Osteoblast (primary cell): ENCODE results near the gene PLRG1. TPM values are rescaled to one million over a fixed set of nuclear protein-coding genes. Genes with fewer than 3 reads are reported as not detected.
A peak's percentile ranks its signal among the peaks of the same experiment; 100 is the strongest.

Experiments used
- DNase-seq: peaks from one replicate; pipeline ENCODE4 v3.0.0; 2011; ENCODE audit warnings: low spot score, mixed read lengths; ENCODE audit not compliant: insufficient read length; ENCODE audit errors: missing footprints
- H2AFZ ChIP-seq: 2 replicates; pipeline ENCODE4 v1.6.0; 2011; ENCODE audit warnings: mild to moderate bottlenecking, low read length
- H3K27ac ChIP-seq: 2 replicates; pipeline ENCODE4 v1.5.1; 2011; ENCODE audit warnings: mild to moderate bottlenecking, low read depth, low read length, moderate library complexity
- H3K27me3 ChIP-seq: 2 replicates; pipeline ENCODE4 v1.6.0; 2012; ENCODE audit warnings: mild to moderate bottlenecking, control low read depth, inconsistent platforms, low read length, moderate library complexity; ENCODE audit not compliant: insufficient read depth
- H3K36me3 ChIP-seq: 2 replicates; pipeline ENCODE4 v1.5.1; 2011; ENCODE audit warnings: mild to moderate bottlenecking, low read length, control low read depth, moderate library complexity; ENCODE audit not compliant: insufficient read depth
- H3K4me1 ChIP-seq: 2 replicates; pipeline ENCODE4 v1.5.1; 2011; ENCODE audit warnings: mild to moderate bottlenecking, low read length, control low read depth, moderate library complexity; ENCODE audit not compliant: insufficient read depth
- H3K4me2 ChIP-seq: 2 replicates; pipeline ENCODE4 v1.6.0; 2011; ENCODE audit warnings: mild to moderate bottlenecking, low read length; ENCODE audit not compliant: insufficient read depth
- H3K4me3 ChIP-seq: fragments of 200-600 bp; sonication (generic); 3 replicates; pipeline ENCODE4 v1.5.1; 2012; ENCODE audit warnings: mild to moderate bottlenecking, low read length, inconsistent platforms; ENCODE audit not compliant: insufficient read depth
- H3K79me2 ChIP-seq: 2 replicates; pipeline ENCODE4 v1.6.0; 2012; ENCODE audit warnings: mild to moderate bottlenecking, low read length, control low read depth, inconsistent platforms; ENCODE audit not compliant: insufficient read depth
- H3K9me3 ChIP-seq: 2 replicates; pipeline ENCODE4 v1.5.1; 2011; ENCODE audit warnings: low read depth, low read length, control low read depth
- H4K20me1 ChIP-seq: 2 replicates; pipeline ENCODE4 v1.6.0; 2012; ENCODE audit warnings: mild to moderate bottlenecking, low read length, control low read depth; ENCODE audit not compliant: insufficient read depth
- CTCF ChIP-seq: IDR thresholded peaks from 2 replicates; pipeline ENCODE4 v1.5.1; 2011; ENCODE audit warnings: mild to moderate bottlenecking, low read depth, low read length, moderate library complexity; ENCODE audit errors: extremely low read depth
- total RNA-seq: library from RNA; depleted of rRNA; stranded (reverse); fragments of >200 nt; gene quantifications from 2 replicates; pipeline ENCODE4 v1.2.3, GENCODE V29; 2012

PLRG1 gene
- total RNA-seq, 1 donor: 81.8 TPM

- Histone ChIP-seq H3K79me2 (no peaks in the 10 kb centered on the region), H3K36me3 (no peaks in the 10 kb centered on the region), H3K27ac (no peak overlapping the region), H2AFZ (no peak overlapping the region), H3K4me3 (no peak overlapping the region), H3K9me3 (no peaks in the 10 kb centered on the region), H4K20me1 (no peaks in the 10 kb centered on the region), H3K27me3 (peaks cover 23% of the 10 kb centered on the region), H3K4me2 (no peak overlapping the region), H3K4me1 (no peaks in the 10 kb centered on the region)
- peak; percentile 85 for DNase-seq
- TF ChIP-seq CTCF: no peak
Observed at GRCh38 chr4:154490583-154491340, 59.4 kb downstream of the PLRG1 start.

GRCh38 chr4:154490234-154490582, 60.0 kb downstream of the PLRG1 start:
- DNase-seq: no peak
- no peaks in the 10 kb centered on the region for H3K9me3 ChIP-seq
- H3K27ac ChIP-seq: no peak overlapping the region
- H3K4me3 ChIP-seq: no peak overlapping the region
- no peak for TF ChIP-seq CTCF
- H2AFZ ChIP-seq: no peak overlapping the region
- no peaks in the 10 kb centered on the region for H3K4me1 ChIP-seq
- peaks cover 23% of the 10 kb centered on the region for H3K27me3 ChIP-seq
- H4K20me1 ChIP-seq: no peaks in the 10 kb centered on the region
- no peaks in the 10 kb centered on the region for H3K36me3 ChIP-seq
- H3K4me2 ChIP-seq: no peak overlapping the region
- H3K79me2 ChIP-seq: no peaks in the 10 kb centered on the region

GRCh38 chr4:154489558-154490233, 60.5 kb downstream of the PLRG1 start:
- no peaks in the 10 kb centered on the region for H3K79me2 ChIP-seq
- H3K4me3 ChIP-seq: no peak overlapping the region
- no peak overlapping the region for H3K27ac ChIP-seq
- H3K36me3 ChIP-seq: no peaks in the 10 kb centered on the region
- no peak overlapping the region for H2AFZ ChIP-seq
- no peak for DNase-seq
- no peaks in the 10 kb centered on the region for H4K20me1 ChIP-seq
- no peak for TF ChIP-seq CTCF
- no peaks in the 10 kb centered on the region for H3K4me1 ChIP-seq
- peaks cover 23% of the 10 kb centered on the region for H3K27me3 ChIP-seq
- H3K4me2 ChIP-seq: no peak overlapping the region
- no peaks in the 10 kb centered on the region for H3K9me3 ChIP-seq

- no peaks in the 10 kb centered on the region for H3K4me1 ChIP-seq
- no peaks in the 10 kb centered on the region for H4K20me1 ChIP-seq
- no peak for DNase-seq
- no peaks in the 10 kb centered on the region for H3K9me3 ChIP-seq
- H3K4me3 ChIP-seq: no peak overlapping the region
- no peak for TF ChIP-seq CTCF
- no peaks in the 10 kb centered on the region for H3K36me3 ChIP-seq
- no peak overlapping the region for H3K4me2 ChIP-seq
- H2AFZ ChIP-seq: no peak overlapping the region
- no peak overlapping the region for H3K27ac ChIP-seq
- no peaks in the 10 kb centered on the region for H3K79me2 ChIP-seq
- H3K27me3 ChIP-seq: peaks cover 19% of the 10 kb centered on the region
Observed at GRCh38 chr4:154487145-154487544, 63.1 kb downstream of the PLRG1 start.
